Upper lobe of right lung (tissue), 1 donor: ENCODE measurements around the gene KCNIP1. TPM values are rescaled to one million over a fixed set of nuclear protein-coding genes. Genes with fewer than 3 reads are reported as not detected.

ENCODE experiments used
- ATAC-seq: fragments of 200-7000 bp; cut with Tn5 transposase; one replicate; pipeline ENCODE4 v1.9.1; 2020; ENCODE audit warnings: mild to moderate bottlenecking, moderate library complexity
- DNase-seq: peaks from one replicate; pipeline ENCODE4 v3.0.0-alpha.2; 2020
- H3K27ac ChIP-seq: fragments of 200-600 bp; one replicate; pipeline ENCODE4 v1.8.0; 2022
- H3K27me3 ChIP-seq: fragments of 200-600 bp; one replicate; pipeline ENCODE4 v1.8.0; 2022; ENCODE audit warnings: mild to moderate bottlenecking
- H3K36me3 ChIP-seq: fragments of 200-600 bp; one replicate; pipeline ENCODE4 v1.8.0; 2022
- H3K4me1 ChIP-seq: fragments of 200-600 bp; one replicate; pipeline ENCODE4 v1.8.0; 2022
- H3K4me3 ChIP-seq: fragments of 200-600 bp; one replicate; pipeline ENCODE4 v1.8.0; 2022; ENCODE audit warnings: mild to moderate bottlenecking
- H3K9me3 ChIP-seq: fragments of 200-600 bp; one replicate; pipeline ENCODE4 v1.8.0; 2022
- CTCF ChIP-seq: fragments of 200-600 bp; IDR thresholded peaks from one replicate; pipeline ENCODE4 v1.8.0; 2022; ENCODE audit warnings: antibody characterized with exemption
- intact Hi-C: fragments of 100-400 bp; cut with DNase I; formaldehyde crosslinking; loops from one replicate; pipeline ENCODE4 v1.11.0; 2022
- total RNA-seq: library from RNA; stranded (reverse); fragmentation: NEBNext Ultra II Directional; extraction: Animal tissue kit (Norgen Biotek cat#: 25700); gene quantifications from one replicate; pipeline ENCODE4 v1.2.1, GENCODE V29; 2021
- donor health status: DM: no; HTN: yes; CAD: no; lungs with severe emphysema.

KCNIP1 gene
- total RNA-seq, 1 donor from 2014 or later: 2.7 TPM

GRCh38 chr5:170473642-170474041, 30.2 kb upstream of the KCNIP1 start:
- intact Hi-C loops: no loop called here
- Histone ChIP-seq H3K4me3 (no peak overlapping the region), H3K9me3 (no peaks in the 10 kb centered on the region), H3K27ac (no peak overlapping the region), H3K27me3 (no peaks in the 10 kb centered on the region), H3K4me1 (no peaks in the 10 kb centered on the region), H3K36me3 (no peaks in the 10 kb centered on the region)
- no peak for ATAC-seq
- DNase-seq: no peak
- no peak for TF ChIP-seq CTCF

- intact Hi-C loops: no loop called here
- no peaks in the 10 kb centered on the region for H3K4me1 ChIP-seq
- no peak overlapping the region for H3K4me3 ChIP-seq
- H3K9me3 ChIP-seq: no peaks in the 10 kb centered on the region
- H3K27ac ChIP-seq: no peak overlapping the region
- no peaks in the 10 kb centered on the region for H3K36me3 ChIP-seq
- ATAC-seq (no peak), DNase-seq (no peak)
- no peak for TF ChIP-seq CTCF
- H3K27me3 ChIP-seq: no peaks in the 10 kb centered on the region
Measured at GRCh38 chr5:170474489-170475274, 29.1 kb upstream of the KCNIP1 start.

- Histone ChIP-seq H3K9me3 (no peaks in the 10 kb centered on the region), H3K27ac (no peak overlapping the region), H3K4me3 (no peak overlapping the region), H3K36me3 (no peaks in the 10 kb centered on the region), H3K4me1 (no peaks in the 10 kb centered on the region), H3K27me3 (no peaks in the 10 kb centered on the region)
- DNase-seq (no peak), ATAC-seq (no peak)
- intact Hi-C loops: no loop called here
- TF ChIP-seq CTCF: no peak
Measured at GRCh38 chr5:170475294-170476000, 28.4 kb upstream of the KCNIP1 start.

- no peak overlapping the region for H3K4me3 ChIP-seq
- no peaks in the 10 kb centered on the region for H3K4me1 ChIP-seq
- no peak for TF ChIP-seq CTCF
- no peaks in the 10 kb centered on the region for H3K36me3 ChIP-seq
- ATAC-seq: no peak
- no peak overlapping the region for H3K27ac ChIP-seq
- H3K9me3 ChIP-seq: no peaks in the 10 kb centered on the region
- intact Hi-C loops: no loop called here
- DNase-seq: no peak
- H3K27me3 ChIP-seq: no peaks in the 10 kb centered on the region
Measured at GRCh38 chr5:170476704-170477103, 27.1 kb upstream of the KCNIP1 start.

GRCh38 chr5:170477906-170478305, 25.9 kb upstream of the KCNIP1 start:
- H3K9me3 ChIP-seq: no peaks in the 10 kb centered on the region
- no peak for DNase-seq
- no peak for TF ChIP-seq CTCF
- no peaks in the 10 kb centered on the region for H3K27me3 ChIP-seq
- no peaks in the 10 kb centered on the region for H3K36me3 ChIP-seq
- intact Hi-C loops: no loop called here
- no peak for ATAC-seq
- H3K4me1 ChIP-seq: no peaks in the 10 kb centered on the region
- H3K27ac ChIP-seq: no peak overlapping the region
- H3K4me3 ChIP-seq: no peak overlapping the region
